ENCODE results near the gene ANAPC13.

GRCh38 chr3:134459562-134459961 lies 26.2 kb downstream of the ANAPC13 start:
- TF ChIP-seq CTCF (IDR thresholded peaks at IDR 0.05), result no peak
- no peak for TF ChIP-seq POLR2A (IDR thresholded peaks at IDR 0.05)
- no peak for TF ChIP-seq POLR2AphosphoS5 (IDR thresholded peaks at IDR 0.05; ENCODE audit: insufficient read depth in 1 of 2, low read depth in 1 of 2)
